A549 (cell line): ENCODE data around the gene RNF112.

Experiments
- BHLHE40 ChIP-seq: IDR thresholded peaks from 2 replicates; pipeline ENCODE4 v1.6.1; 2012; ENCODE audit warnings: low read depth, low read length, inconsistent platforms
- CEBPB ChIP-seq, 2 experiments: fragments of >200 bp in 1 of 2; sonication (Bioruptor Twin) in 1 of 2; formaldehyde crosslinking in 1 of 2; IDR thresholded peaks; 2 replicates each; pipeline ENCODE4 v1.6.1; 2012 to 2016
- CTCF ChIP-seq: fragments of >200 bp; sonication (Bioruptor Twin); formaldehyde crosslinking; IDR thresholded peaks from 3 replicates; pipeline ENCODE4 v1.5.1; 2016
- EP300 ChIP-seq, 2 experiments: fragments of >200 bp; sonication (Bioruptor Twin); formaldehyde crosslinking; IDR thresholded peaks; 2 replicates in 1 of 2; 3 replicates in 1 of 2; pipeline ENCODE4 v1.6.1; 2016 to 2017
- GATA3 ChIP-seq: IDR thresholded peaks from 2 replicates; pipeline ENCODE4 v1.6.1; 2012; ENCODE audit warnings: borderline replicate concordance
- JUN ChIP-seq, 2 experiments: fragments of >200 bp; sonication (Bioruptor Twin); formaldehyde crosslinking; IDR thresholded peaks; 2 replicates in 1 of 2; 3 replicates in 1 of 2; pipeline ENCODE4 v1.6.1; 2016 to 2017
- JUNB ChIP-seq: fragments of >200 bp; sonication (Bioruptor Twin); formaldehyde crosslinking; IDR thresholded peaks from 2 replicates; pipeline ENCODE4 v1.6.1; 2016
- PHF8 ChIP-seq: fragments of 200-600 bp; sonication (generic); IDR thresholded peaks from 2 replicates; pipeline ENCODE4 v1.6.1; 2016; ENCODE audit warnings: low read depth, mild to moderate bottlenecking, antibody characterized with exemption, moderate library complexity, borderline replicate concordance
- POLR2A ChIP-seq: IDR thresholded peaks from 2 replicates; pipeline ENCODE4 v1.6.1; 2012; ENCODE audit warnings: mild to moderate bottlenecking, low read length
- RAD21 ChIP-seq, 2 experiments: fragments of >200 bp in 1 of 2; sonication (Bioruptor Twin) in 1 of 2; formaldehyde crosslinking in 1 of 2; IDR thresholded peaks in 1 of 2; conservative IDR thresholded peaks in 1 of 2; 2 replicates in 1 of 2; 3 replicates in 1 of 2; pipeline ENCODE4 v1.6.1; 2012 to 2018; ENCODE audit warnings: inconsistent platforms in 1 of 2
- RCOR1 ChIP-seq: fragments of 150-350 bp; IDR thresholded peaks from 2 replicates; pipeline ENCODE4 v1.6.1; 2014; ENCODE audit warnings: antibody characterized with exemption, low read length, low read depth
- REST ChIP-seq: fragments of 200-600 bp; sonication (generic); IDR thresholded peaks from 2 replicates; pipeline ENCODE4 v1.6.1; 2016; ENCODE audit warnings: antibody characterized with exemption, mild to moderate bottlenecking, moderate library complexity

- TF ChIP-seq JUNB (no peak), GATA3 (no peak), REST (no peak), POLR2A (no peak), EP300 (IDR thresholded peaks at IDR 0.05) (no peak), CEBPB (IDR thresholded peaks at IDR 0.05) (no peak), JUN (IDR thresholded peaks at IDR 0.05) (no peak), RCOR1 (no peak), CTCF (no peak), RAD21 (conservative IDR thresholded peaks at IDR 0.05 in 1 of 2, IDR thresholded peaks at IDR 0.05 in 1 of 2) (no peak), BHLHE40 (no peak), PHF8 (no peak)
These were observed 19.6 kb upstream of the RNF112 start for GRCh38 chr17:19391432-19391831.
